ENCODE data around the gene TPD52L2.
"Not testable (repeated sequence)": the region's sequence is repeated elsewhere in the genome, so short reads cannot be mapped to it uniquely, and the experiment has no call there.

The TPD52L2 gene

DNA sequence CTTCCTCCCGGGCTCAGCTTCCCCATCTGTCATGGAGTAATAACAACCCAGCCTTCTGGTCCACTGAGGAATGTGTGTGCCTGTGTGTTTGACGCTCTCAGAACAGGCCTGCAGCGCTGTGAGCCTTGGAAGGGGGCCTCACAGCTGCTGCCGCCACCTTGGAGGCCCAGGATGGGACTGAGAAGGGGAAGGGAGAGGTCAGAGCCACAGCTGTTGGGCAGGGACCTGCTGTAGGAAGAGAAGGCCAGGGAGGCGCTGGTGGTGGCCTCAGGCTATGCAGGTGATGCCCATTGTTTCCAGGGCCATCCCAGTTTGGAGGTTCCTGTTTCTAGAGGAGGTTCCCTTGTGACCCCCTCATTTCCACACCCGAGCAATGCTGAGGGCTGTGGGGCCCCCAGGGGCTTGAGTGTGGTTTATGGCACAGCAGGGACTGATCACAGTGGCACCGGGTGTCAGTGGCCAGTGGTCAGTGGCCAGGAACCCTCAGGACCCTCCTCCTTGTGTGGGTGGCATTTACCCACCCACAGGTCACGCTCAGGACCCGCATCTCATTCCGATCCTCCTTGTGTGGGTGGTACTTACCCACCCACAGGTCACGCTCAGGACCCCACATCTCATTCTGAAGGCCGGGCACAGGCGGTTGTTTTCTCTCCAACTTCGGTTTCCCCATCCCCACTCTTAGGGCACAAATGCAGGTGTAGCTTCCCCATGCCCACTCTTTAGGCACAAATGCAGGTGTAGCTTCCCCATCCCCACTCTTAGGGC lies 14.0 kb downstream of the TPD52L2 start:
- H3K4me1 ChIP-seq (ENCODE audit: control insufficient read depth, insufficient read depth, low read length) = peaks cover 8% of the 10 kb centered on the region
- H3K9ac ChIP-seq (ENCODE audit: low read length) = no peak overlapping the region
- no peaks in the 10 kb centered on the region for H3K27me3 ChIP-seq (ENCODE audit: control insufficient read depth, insufficient read depth, low read length)
- H3K36me3 ChIP-seq (ENCODE audit: control insufficient read depth, insufficient read depth, low read length) = peaks cover 9% of the 10 kb centered on the region
- H3K4me3 ChIP-seq (ENCODE audit: low read length) = no peak overlapping the region
- no peaks in the 10 kb centered on the region for H3K9me3 ChIP-seq (ENCODE audit: control insufficient read depth, low read length)

DNA sequence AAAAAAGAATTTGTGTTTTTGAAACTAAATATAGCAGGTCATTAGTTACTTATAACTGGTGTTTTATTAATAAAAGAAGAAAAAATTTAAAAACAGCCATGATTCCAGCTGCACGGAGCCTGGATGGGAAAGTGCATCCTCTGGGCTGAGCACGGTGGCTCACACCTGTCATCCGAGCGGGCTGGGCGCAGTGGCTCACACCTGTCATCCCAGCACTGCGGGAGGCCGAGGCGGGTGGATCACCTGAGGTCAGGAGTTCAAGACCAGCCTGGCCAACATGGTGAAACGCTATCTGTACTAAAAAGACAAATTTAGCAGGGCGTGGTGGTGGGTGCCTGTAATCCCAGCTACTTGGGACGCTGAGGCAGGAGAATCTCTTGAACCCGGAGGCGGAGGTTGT lies 15.8 kb downstream of the TPD52L2 start:
- peaks cover 13% of the 10 kb centered on the region for H3K4me1 ChIP-seq (ENCODE audit: control insufficient read depth, insufficient read depth, low read length)
- not testable (repeated sequence) for H3K27me3 ChIP-seq (ENCODE audit: control insufficient read depth, insufficient read depth, low read length); H3K9ac ChIP-seq (ENCODE audit: low read length); H3K4me3 ChIP-seq (ENCODE audit: low read length); H3K36me3 ChIP-seq (ENCODE audit: control insufficient read depth, insufficient read depth, low read length); H3K9me3 ChIP-seq (ENCODE audit: control insufficient read depth, low read length)

DNA sequence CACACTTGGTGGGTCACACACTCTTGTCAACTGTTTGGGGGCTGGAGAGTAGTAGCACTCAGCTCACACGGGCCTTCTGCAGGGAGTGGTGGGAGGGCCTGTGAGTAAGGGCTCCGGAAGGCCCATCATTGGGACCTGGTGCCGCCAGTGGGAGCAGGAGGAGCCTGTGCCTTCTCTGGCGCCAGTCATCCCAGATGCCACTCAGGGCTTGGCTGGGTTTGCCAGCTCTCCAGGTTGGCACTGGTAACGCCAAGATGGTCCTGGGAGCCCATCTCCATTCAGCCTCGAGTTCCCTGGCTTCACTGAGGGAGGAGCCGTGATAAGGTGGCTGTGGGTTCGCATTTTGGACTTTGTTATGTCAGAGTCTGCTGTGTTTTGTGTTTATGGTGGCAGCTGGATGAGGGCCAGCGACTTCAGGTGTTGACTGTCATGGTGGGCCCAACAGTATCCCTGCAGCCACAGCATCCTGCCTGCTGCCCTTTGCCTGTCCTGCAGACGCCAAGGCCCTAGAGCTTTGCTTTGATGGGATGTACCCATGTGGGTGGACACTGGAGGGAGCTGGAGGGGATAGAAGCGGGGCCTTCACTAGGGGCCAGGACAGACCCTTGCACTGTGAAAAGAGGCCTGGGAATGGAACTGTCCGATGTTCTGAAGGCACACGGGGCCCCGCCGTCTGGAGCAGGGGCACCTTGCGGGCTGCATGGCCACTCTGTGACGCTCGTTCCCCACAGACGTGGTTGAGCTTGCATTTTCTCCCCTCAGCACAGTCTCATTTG lies 16.6 kb downstream of the TPD52L2 start:
- no peak overlapping the region for H3K4me3 ChIP-seq (ENCODE audit: low read length)
- H3K36me3 ChIP-seq (ENCODE audit: control insufficient read depth, insufficient read depth, low read length) = no peaks in the 10 kb centered on the region
- H3K9me3 ChIP-seq (ENCODE audit: control insufficient read depth, low read length) = no peaks in the 10 kb centered on the region
- H3K4me1 ChIP-seq (ENCODE audit: control insufficient read depth, insufficient read depth, low read length) = peaks cover 13% of the 10 kb centered on the region
- no peak overlapping the region for H3K9ac ChIP-seq (ENCODE audit: low read length)
- no peaks in the 10 kb centered on the region for H3K27me3 ChIP-seq (ENCODE audit: control insufficient read depth, insufficient read depth, low read length)

DNA sequence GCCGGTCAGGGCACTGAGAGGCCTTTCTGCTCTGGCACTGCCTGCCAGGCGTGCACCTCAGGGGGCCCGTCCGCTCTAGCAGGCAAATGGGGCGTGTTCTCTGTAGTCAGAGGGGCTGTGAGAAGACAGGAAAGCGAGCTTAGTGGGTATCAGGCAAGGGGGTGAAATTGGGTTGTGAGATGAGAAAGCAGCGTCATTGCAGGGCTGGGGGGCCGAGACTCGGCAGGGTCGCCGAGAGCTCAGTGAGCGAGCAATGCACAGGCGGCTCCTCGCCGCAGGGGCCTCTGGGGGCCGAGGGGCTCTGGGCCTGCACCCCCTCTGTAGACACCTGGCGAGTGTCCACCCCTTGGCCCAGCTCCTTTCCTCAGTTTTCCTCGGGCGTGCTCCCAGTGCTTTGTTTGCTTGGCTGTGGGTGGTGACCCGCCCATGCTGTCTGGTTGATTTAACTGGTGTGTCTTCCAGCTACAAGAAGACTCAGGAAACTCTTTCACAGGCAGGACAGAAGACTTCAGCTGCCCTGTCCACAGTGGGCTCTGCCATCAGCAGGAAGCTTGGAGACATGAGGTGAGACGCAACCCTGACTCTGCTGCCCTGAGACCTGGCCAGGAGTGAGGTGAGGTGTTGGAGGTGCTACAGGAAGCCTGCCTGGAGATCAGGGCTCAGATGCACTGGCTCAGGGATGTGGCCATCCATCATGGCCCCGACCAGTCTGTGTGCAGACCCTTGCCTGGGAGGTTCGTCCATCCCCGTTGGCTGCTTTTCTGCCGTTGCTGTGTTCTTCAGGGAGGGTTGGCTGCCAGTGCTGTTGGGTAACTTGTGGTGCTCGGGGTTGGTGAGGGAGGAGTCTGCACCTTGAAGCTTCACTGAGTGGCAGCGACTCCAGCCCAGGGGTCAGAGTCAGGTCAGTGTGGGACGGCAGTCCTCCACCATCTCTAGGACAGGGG lies 17.5 kb downstream of the TPD52L2 start:
- H3K27me3 ChIP-seq (ENCODE audit: control insufficient read depth, insufficient read depth, low read length) = no peaks in the 10 kb centered on the region
- H3K9ac ChIP-seq (ENCODE audit: low read length) = no peak overlapping the region
- H3K4me3 ChIP-seq (ENCODE audit: low read length) = no peak overlapping the region
- H3K36me3 ChIP-seq (ENCODE audit: control insufficient read depth, insufficient read depth, low read length) = no peaks in the 10 kb centered on the region
- no peaks in the 10 kb centered on the region for H3K9me3 ChIP-seq (ENCODE audit: control insufficient read depth, low read length)
- H3K4me1 ChIP-seq (ENCODE audit: control insufficient read depth, insufficient read depth, low read length) = peaks cover 13% of the 10 kb centered on the region

DNA sequence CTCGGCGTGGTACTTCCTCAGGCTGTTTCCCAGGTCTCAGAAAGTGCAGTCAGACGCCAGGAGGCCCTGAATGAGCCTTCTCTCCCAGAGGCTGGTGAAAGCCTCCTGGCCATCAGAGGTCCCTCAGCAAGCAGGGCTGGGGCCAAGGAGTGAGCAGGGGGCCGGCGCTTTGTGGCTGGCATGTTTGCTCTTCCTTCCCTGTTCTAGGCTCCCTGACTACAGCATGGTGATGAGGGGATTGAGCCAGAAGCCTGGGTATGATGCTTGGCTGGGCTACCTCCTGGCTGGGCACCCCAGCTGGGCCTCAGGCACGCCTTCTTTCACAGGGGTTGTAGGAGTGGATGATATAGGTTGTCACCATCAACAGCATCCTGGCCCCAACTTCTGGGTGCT lies 18.1 kb downstream of the TPD52L2 start:
- Histone ChIP-seq H3K9ac (ENCODE audit: low read length) (no peak overlapping the region), H3K4me3 (ENCODE audit: low read length) (no peak overlapping the region), H3K9me3 (ENCODE audit: control insufficient read depth, low read length) (no peaks in the 10 kb centered on the region), H3K4me1 (ENCODE audit: control insufficient read depth, insufficient read depth, low read length) (peaks cover 13% of the 10 kb centered on the region), H3K27me3 (ENCODE audit: control insufficient read depth, insufficient read depth, low read length) (no peaks in the 10 kb centered on the region), H3K36me3 (ENCODE audit: control insufficient read depth, insufficient read depth, low read length) (no peaks in the 10 kb centered on the region)

DNA sequence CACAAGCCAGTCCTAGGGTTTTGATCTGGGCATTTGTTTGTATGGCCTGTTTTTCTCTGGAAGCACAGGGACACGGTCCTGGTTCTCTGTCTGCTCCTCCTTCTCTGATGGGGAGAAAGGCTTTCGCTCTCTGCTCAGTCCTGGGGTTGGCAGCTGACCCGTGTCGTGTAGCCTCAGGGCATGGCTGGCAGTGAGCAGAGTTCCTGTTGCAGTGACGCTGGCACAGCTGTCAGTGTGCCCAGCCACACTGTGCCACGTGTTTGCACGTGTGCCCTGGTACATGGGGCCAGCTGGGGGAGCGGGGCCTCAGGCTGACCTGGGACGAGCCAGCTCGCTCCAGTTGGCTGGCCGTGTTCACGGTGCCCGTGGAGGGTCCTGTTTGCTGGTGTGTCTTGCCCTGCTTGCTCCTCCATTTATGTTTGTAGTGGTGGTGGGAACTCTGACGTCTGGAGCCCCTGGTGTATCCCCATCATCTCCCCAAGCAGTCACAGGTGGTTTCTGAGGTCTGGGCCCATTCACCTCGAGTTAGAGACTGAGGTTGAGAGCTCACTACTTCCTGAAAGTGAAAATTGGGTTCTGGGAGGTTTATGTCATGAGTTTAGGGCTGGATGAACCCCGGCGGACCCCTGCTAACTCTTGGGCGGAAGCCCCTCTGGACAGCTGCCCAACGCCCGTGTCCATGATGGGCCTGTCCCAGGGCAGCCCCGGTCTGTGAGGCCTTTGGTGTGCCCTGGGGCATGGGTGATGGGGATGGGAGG lies 19.6 kb downstream of the TPD52L2 start:
- Histone ChIP-seq H3K9me3 (ENCODE audit: control insufficient read depth, low read length) (no peaks in the 10 kb centered on the region), H3K4me3 (ENCODE audit: low read length) (no peak overlapping the region), H3K36me3 (ENCODE audit: control insufficient read depth, insufficient read depth, low read length) (peaks cover 2% of the 10 kb centered on the region), H3K9ac (ENCODE audit: low read length) (no peak overlapping the region), H3K27me3 (ENCODE audit: control insufficient read depth, insufficient read depth, low read length) (no peaks in the 10 kb centered on the region), H3K4me1 (ENCODE audit: control insufficient read depth, insufficient read depth, low read length) (peaks cover 13% of the 10 kb centered on the region)

DNA sequence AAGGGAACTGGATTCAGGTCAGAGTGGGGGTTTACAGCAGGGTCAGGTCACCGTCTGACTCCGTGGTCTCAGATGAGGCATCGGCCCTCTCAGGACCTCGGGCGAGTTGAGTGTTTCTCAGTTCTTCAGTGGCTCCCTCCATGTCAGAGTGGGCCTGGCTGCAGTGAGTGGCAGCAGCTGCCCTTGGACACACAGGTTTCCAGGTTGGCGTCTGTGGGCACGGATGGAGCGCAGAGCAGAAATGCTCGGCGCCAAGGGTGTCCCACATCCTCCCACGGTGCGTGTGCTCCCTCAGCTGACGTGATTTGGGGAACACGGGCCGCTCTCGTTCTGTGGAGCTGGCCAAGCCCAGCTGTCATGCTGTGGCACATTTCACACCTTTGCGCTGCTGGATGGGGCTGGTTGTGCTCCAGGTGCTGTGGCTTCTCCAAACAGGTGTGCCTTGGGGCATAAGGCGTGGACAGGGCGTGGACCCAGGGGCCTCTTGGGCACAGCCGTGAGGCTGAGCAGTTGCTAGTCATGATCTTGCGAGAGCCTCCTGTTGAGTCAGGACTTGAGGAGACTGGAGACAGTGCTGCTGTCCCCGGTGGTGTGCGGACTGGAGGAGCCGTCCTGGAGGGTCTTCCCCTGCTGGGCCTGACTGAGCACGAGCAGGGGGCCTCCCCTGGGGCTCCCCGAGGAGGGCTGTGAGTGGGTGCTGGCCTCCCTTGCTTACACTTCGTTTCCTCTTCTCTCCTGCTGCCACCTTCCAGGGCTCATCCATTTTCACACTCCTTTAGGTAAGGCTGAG lies 20.4 kb downstream of the TPD52L2 start:
- H3K4me3 ChIP-seq (ENCODE audit: low read length) = no peak overlapping the region
- H3K9ac ChIP-seq (ENCODE audit: low read length) = no peak overlapping the region
- H3K9me3 ChIP-seq (ENCODE audit: control insufficient read depth, low read length) = no peaks in the 10 kb centered on the region
- H3K4me1 ChIP-seq (ENCODE audit: control insufficient read depth, insufficient read depth, low read length) = peaks cover 13% of the 10 kb centered on the region
- H3K27me3 ChIP-seq (ENCODE audit: control insufficient read depth, insufficient read depth, low read length) = no peaks in the 10 kb centered on the region
- H3K36me3 ChIP-seq (ENCODE audit: control insufficient read depth, insufficient read depth, low read length) = peaks cover 9% of the 10 kb centered on the region

DNA sequence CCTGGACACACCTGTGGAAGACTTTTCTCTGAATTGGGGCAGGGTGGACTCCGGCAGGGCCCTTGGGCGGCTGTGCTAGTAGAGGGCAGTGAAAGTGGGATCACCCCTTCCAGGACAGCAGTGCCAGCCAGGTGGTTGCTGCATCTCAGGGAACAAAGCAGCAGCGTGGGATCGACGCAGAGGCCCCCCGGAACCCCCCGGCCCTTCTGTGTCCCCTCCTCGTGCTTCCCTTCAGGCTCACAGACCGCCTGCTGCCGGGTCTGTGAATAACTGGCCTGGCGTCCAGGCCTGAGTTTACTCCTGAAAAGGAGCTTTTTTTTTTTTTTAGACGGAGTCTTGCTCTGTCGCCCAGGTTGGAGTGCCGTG lies 21.0 kb downstream of the TPD52L2 start:
- Histone ChIP-seq H3K4me1 (ENCODE audit: control insufficient read depth, insufficient read depth, low read length) (peaks cover 13% of the 10 kb centered on the region), H3K9ac (ENCODE audit: low read length) (no peak overlapping the region), H3K36me3 (ENCODE audit: control insufficient read depth, insufficient read depth, low read length) (peaks cover 9% of the 10 kb centered on the region), H3K27me3 (ENCODE audit: control insufficient read depth, insufficient read depth, low read length) (no peaks in the 10 kb centered on the region), H3K4me3 (ENCODE audit: low read length) (no peak overlapping the region), H3K9me3 (ENCODE audit: control insufficient read depth, low read length) (no peaks in the 10 kb centered on the region)

DNA sequence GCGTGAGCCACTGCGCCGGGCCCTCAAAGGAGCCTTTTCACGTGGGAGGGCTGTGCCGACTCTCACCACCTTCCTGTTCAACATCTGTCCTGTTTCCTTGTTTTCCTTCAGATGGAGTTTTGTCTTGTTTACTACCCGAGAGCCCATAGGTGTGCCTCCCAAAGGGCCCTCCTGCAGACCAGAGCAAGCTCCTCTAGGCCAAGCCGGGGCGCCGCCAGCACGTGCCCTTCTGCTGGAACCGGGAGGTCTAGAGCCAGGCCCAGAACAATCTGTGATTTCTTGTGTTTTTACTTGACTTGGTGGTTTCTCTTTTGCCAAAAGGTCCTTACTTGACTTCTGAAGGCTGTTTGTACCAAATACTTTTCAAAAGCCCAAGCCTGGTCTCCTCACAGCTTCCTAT lies 21.9 kb downstream of the TPD52L2 start:
- Histone ChIP-seq H3K36me3 (ENCODE audit: control insufficient read depth, insufficient read depth, low read length) (peaks cover 9% of the 10 kb centered on the region), H3K27me3 (ENCODE audit: control insufficient read depth, insufficient read depth, low read length) (no peaks in the 10 kb centered on the region), H3K4me3 (ENCODE audit: low read length) (no peak overlapping the region), H3K9ac (ENCODE audit: low read length) (no peak overlapping the region), H3K9me3 (ENCODE audit: control insufficient read depth, low read length) (no peaks in the 10 kb centered on the region), H3K4me1 (ENCODE audit: control insufficient read depth, insufficient read depth, low read length) (peaks cover 13% of the 10 kb centered on the region)

DNA sequence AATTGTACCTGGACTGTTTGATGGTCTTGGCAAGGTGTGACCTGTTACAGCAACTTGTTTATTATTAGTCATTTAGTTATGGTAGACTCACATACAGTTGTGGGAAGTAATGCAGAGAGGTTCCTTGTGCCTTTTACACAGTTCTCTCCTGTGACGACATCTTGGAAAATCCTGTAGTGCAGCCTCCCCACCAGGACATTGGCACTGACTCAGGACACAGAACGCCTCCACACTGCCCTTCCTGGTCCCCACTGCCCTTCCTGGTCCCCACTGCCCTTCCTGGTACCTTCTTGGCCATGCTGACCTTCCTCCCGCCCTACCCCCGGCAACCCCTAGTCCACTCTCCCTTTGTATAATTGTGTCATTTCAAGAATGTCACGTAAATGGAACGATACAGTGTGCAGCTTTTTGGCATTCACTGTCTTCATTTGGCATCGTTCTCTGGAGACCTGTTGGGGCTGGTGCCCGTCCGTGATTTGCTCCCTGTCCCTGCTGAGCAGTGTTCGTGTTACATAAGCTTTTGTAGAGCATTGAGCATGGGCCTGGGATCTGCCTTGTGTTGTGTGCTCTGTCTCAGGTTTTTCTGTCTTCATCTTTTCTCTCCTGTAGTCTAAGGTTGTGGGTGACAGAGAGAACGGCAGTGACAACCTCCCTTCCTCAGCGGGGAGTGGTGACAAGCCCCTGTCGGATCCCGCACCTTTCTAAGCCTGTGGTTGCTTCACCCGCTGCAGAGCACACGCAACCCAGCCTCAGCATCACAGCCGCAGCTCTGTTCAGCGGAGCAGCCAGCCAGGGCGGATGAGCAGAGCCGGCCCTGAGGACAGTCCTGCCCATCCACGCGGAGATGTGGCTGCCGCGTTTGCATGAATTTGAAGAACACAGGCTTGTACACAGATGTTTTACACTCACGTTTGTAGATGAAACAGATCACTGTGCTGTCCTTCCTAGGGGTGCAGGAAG lies 24.5 kb downstream of the TPD52L2 start:
- H3K36me3 ChIP-seq (ENCODE audit: control insufficient read depth, insufficient read depth, low read length) = peaks cover 9% of the 10 kb centered on the region
- no peaks in the 10 kb centered on the region for H3K27me3 ChIP-seq (ENCODE audit: control insufficient read depth, insufficient read depth, low read length)
- peaks cover 10% of the 10 kb centered on the region for H3K4me1 ChIP-seq (ENCODE audit: control insufficient read depth, insufficient read depth, low read length)
- no peaks in the 10 kb centered on the region for H3K9me3 ChIP-seq (ENCODE audit: control insufficient read depth, low read length)
- no peak overlapping the region for H3K4me3 ChIP-seq (ENCODE audit: low read length)
- H3K9ac ChIP-seq (ENCODE audit: low read length) = no peak overlapping the region
